Endothelial cell of umbilical vein (primary cell): ENCODE results near the gene GRAMD1B. TPM values are rescaled to one million over a fixed set of nuclear protein-coding genes. Genes with fewer than 3 reads are reported as not detected.

Experiments used
- BruUV-seq: library from RNA; stranded (reverse); fragments of 400-500 nt; replicated peaks from 2 replicates; lab custom pipeline; 2021; lab: Mats Ljungman, UMichigan
- CTCF ChIA-PET: fragments of 300-600, 350-600 bp; sonication (Branson Sonifier 250); formaldehyde crosslinking; loops from one replicate; lab custom pipeline; 2021; ENCODE audit warnings: antibody characterized with exemption, inconsistent platforms; lab: Charles Lee
- POLR2A ChIA-PET: fragments of 300-600, 350-600 bp; sonication (Branson Sonifier 250); formaldehyde crosslinking; loops from one replicate; lab custom pipeline; 2021; ENCODE audit warnings: antibody characterized with exemption, inconsistent platforms; lab: Charles Lee
- DNase-seq: peaks from one replicate; pipeline ENCODE4 v3.0.0-alpha.2; 2011; ENCODE audit warnings: low read depth, low spot score
- FAIRE-seq: peaks from 2 replicates; lab custom pipeline; 2011; peaks lifted over from hg19 to GRCh38; lab: Jason Lieb, UNC
- H2AFZ ChIP-seq: 2 replicates; pipeline ENCODE4 v1.6.0; 2012; ENCODE audit warnings: low read depth, low read length, control low read depth, inconsistent platforms
- H3K27ac ChIP-seq: 2 replicates; pipeline ENCODE4 v1.5.1; 2011; ENCODE audit warnings: low read depth, mild to moderate bottlenecking, control low read depth, low read length, moderate library complexity; ENCODE audit not compliant: insufficient read depth
- H3K27me3 ChIP-seq, 2 experiments: 2 replicates each; pipeline versions ENCODE4 v1.6.0 to v1.6.1; 2011; ENCODE audit warnings: low read length in 2 of 2, mixed read lengths in 1 of 2; ENCODE audit not compliant: control insufficient read depth in 2 of 2, insufficient read depth in 2 of 2
- H3K36me3 ChIP-seq, 2 experiments: 2 replicates in 1 of 2; 3 replicates in 1 of 2; pipeline ENCODE4 v1.5.1; 2011; ENCODE audit warnings: low read length in 2 of 2, mild to moderate bottlenecking in 1 of 2, moderate library complexity in 1 of 2; ENCODE audit not compliant: control insufficient read depth in 2 of 2, insufficient read depth in 2 of 2; ENCODE audit errors: extremely low read depth in 1 of 2
- H3K4me1 ChIP-seq: 3 replicates; pipeline ENCODE4 v1.5.1; 2011; ENCODE audit warnings: mild to moderate bottlenecking, low read length; ENCODE audit not compliant: control insufficient read depth, insufficient read depth; ENCODE audit errors: extremely low read depth
- H3K4me2 ChIP-seq: 2 replicates; pipeline ENCODE4 v1.6.1; 2011; ENCODE audit warnings: low read length, control low read depth, mixed read lengths; ENCODE audit not compliant: insufficient read depth
- H3K4me3 ChIP-seq, 3 experiments: fragments of 200-600 bp in 1 of 3; sonication (generic), shearing (Covaris generic) in 1 of 3; replicated peaks in 1 of 3; 2 replicates each; pipeline ENCODE4 v1.5.1; 2011 to 2016; ENCODE audit warnings: control low read depth in 3 of 3, low read length in 3 of 3, mild to moderate bottlenecking in 2 of 3, inconsistent platforms in 1 of 3, low read depth in 1 of 3, moderate library complexity in 1 of 3; ENCODE audit not compliant: insufficient read depth in 1 of 3
- H3K79me2 ChIP-seq: 2 replicates; pipeline ENCODE4 v1.6.0; 2012; ENCODE audit warnings: low read length, inconsistent platforms; ENCODE audit not compliant: control insufficient read depth, insufficient read depth
- H3K9ac ChIP-seq: replicated peaks from 2 replicates; pipeline ENCODE3; 2011; ENCODE audit warnings: low read length, control low read depth; ENCODE audit not compliant: insufficient read depth; ENCODE audit errors: extremely low read depth
- H3K9me1 ChIP-seq: replicated peaks from 3 replicates; pipeline ENCODE4 v1.6.0; 2011; ENCODE audit warnings: mild to moderate bottlenecking, low read length; ENCODE audit not compliant: control insufficient read depth, insufficient read depth; ENCODE audit errors: extremely low read depth
- H3K9me3 ChIP-seq: replicated peaks from 2 replicates; pipeline ENCODE4 v1.5.1; 2012; ENCODE audit warnings: low read length, inconsistent platforms; ENCODE audit not compliant: control insufficient read depth, insufficient read depth
- H4K20me1 ChIP-seq: replicated peaks from 2 replicates; pipeline ENCODE3; 2011; ENCODE audit warnings: mild to moderate bottlenecking, low read length; ENCODE audit not compliant: control insufficient read depth, insufficient read depth; ENCODE audit errors: extremely low read depth
- CTCF ChIP-seq, 2 donors: IDR thresholded peaks; 1 replicate in 1 of 2; 2 replicates in 1 of 2; pipeline ENCODE4 v1.5.1; 2011; ENCODE audit warnings: low read length in 2 of 2, mild to moderate bottlenecking in 2 of 2, moderate library complexity in 2 of 2, control low read depth in 1 of 2, inconsistent platforms in 1 of 2, low read depth in 1 of 2; ENCODE audit not compliant: insufficient read depth in 1 of 2; ENCODE audit errors: extremely low read depth in 1 of 2
- EZH2 ChIP-seq: IDR thresholded peaks from 2 replicates; pipeline ENCODE4 v1.6.1; 2012; ENCODE audit warnings: borderline replicate concordance, low read depth, mild to moderate bottlenecking, moderate library complexity, low read length, inconsistent platforms; ENCODE audit not compliant: severe bottlenecking
- FOS ChIP-seq: IDR thresholded peaks from 2 replicates; pipeline ENCODE4 v1.6.1; 2011; ENCODE audit warnings: mild to moderate bottlenecking, low read length, moderate library complexity, borderline replicate concordance; ENCODE audit not compliant: insufficient read depth
- GATA2 ChIP-seq: IDR thresholded peaks from 2 replicates; pipeline ENCODE4 v1.7.0; 2011; ENCODE audit warnings: low read depth, mild to moderate bottlenecking, moderate library complexity, mixed read lengths, low read length; ENCODE audit not compliant: insufficient read length, insufficient read depth
- JUN ChIP-seq: IDR thresholded peaks from 2 replicates; pipeline ENCODE4 v1.6.1; 2011; ENCODE audit warnings: borderline replicate concordance, low read depth; ENCODE audit not compliant: insufficient read length, insufficient read depth
- MYC ChIP-seq: IDR thresholded peaks from one replicate; pipeline ENCODE4 v1.6.1; 2011; ENCODE audit warnings: mild to moderate bottlenecking, low read depth, low read length
- POLR2A ChIP-seq: IDR thresholded peaks from 2 replicates; pipeline ENCODE4 v1.6.1; 2012; ENCODE audit warnings: low read depth, mild to moderate bottlenecking, control low read depth, low read length
- POLR2AphosphoS5 ChIP-seq: IDR thresholded peaks from 2 replicates; pipeline ENCODE4 v1.6.1; 2012; ENCODE audit warnings: low read depth, mild to moderate bottlenecking, control low read depth, low read length, moderate library complexity; ENCODE audit not compliant: insufficient read depth
- dilution Hi-C: fragments of 300-500 bp; cut with MboI; formaldehyde crosslinking; loops from one replicate; pipeline ENCODE4 v1.15.0; 2019; ENCODE audit warnings: low sequenced_read_pairs; ENCODE audit not compliant: extremely low pct_ligation_motif_present
- intact Hi-C: fragments of 100-400 bp; cut with micrococcal nuclease; formaldehyde crosslinking; loops from one replicate; pipeline ENCODE4 v1.10.0; 2022
- polyA plus RNA-seq, 4 experiments: library from polyadenylated mRNA; depleted of rRNA in 3 of 4; stranded (reverse) in 3 of 4; unstranded in 1 of 4; fragments of >200 nt; gene quantifications; 2 replicates each; pipeline versions ENCODE4 v1.2.1 to v1.2.3, GENCODE V29; 2011 to 2012; ENCODE audit warnings: missing spikeins in 1 of 4
- total RNA-seq: library from RNA; stranded (reverse); gene quantifications from 2 replicates; pipeline ENCODE4 v1.2.3, GENCODE V29; 2021

GRAMD1B gene
- total and polyA plus RNA-seq, 2 donors (not counting 3 experiments of a cell fraction or from before 2014, with no cell fraction given), result 5.1 to 11.1 TPM

GRCh38 chr11:123578778-123579481, 148.9 kb downstream of the GRAMD1B start:
- H3K79me2 ChIP-seq, result no peaks in the 10 kb centered on the region
- DNase-seq (no peak), FAIRE-seq (no peak)
- TF ChIP-seq CTCF (IDR thresholded peaks at IDR 0.05; ENCODE audit: extremely low read depth in 1 of 2, insufficient read depth in 1 of 2, low read depth in 1 of 2, low read length in 2 of 2) (no peak), POLR2A (no peak), JUN (no peak), GATA2 (no peak), FOS (no peak), MYC (no peak), EZH2 (no peak), POLR2AphosphoS5 (no peak)
- intact Hi-C loops, result no loop called here
- no peak overlapping the region for H3K4me2 ChIP-seq
- H3K36me3 ChIP-seq, result no peaks in the 10 kb centered on the region
- H3K9me3 ChIP-seq, result no peaks in the 10 kb centered on the region
- CTCF ChIA-PET, result interaction anchor here (4.1 to 4.4 kb wide), 2 partner anchors 128 to 132 kb away, joined by 31 to 117 read pairs; no protein-coding TSS in a partner anchor
- no TSS peak for BruUV-seq
- peaks cover 2 to 8% of the 10 kb centered on the region in 2 experiments for H3K27me3 ChIP-seq
- POLR2A ChIA-PET, result no interaction called here
- H4K20me1 ChIP-seq, result no peaks in the 10 kb centered on the region
- H3K27ac ChIP-seq, result no peak overlapping the region
- H3K9ac ChIP-seq, result no peak overlapping the region
- H3K4me3 ChIP-seq, result no peak overlapping the region
- dilution Hi-C loops, result no loop called here
- no peaks in the 10 kb centered on the region for H3K4me1 ChIP-seq
- no peak overlapping the region for H2AFZ ChIP-seq
- no peaks in the 10 kb centered on the region for H3K9me1 ChIP-seq
